Adrenal gland (tissue), 12 donors: ENCODE data around the gene ZBTB4. TPM values are rescaled to one million over a fixed set of nuclear protein-coding genes. Genes with fewer than 3 reads are reported as not detected.
A peak's percentile ranks its signal among the peaks of the same experiment; 100 is the strongest.

Source experiments
- DNase-seq, 7 donors: peaks; one replicate each; pipeline ENCODE4 v3.0.0-alpha.2; 2019 to 2020
- H3K27ac ChIP-seq, 5 donors: fragments of 200-600 bp; sonication (generic) in 4 of 5; 1 replicate in 3 of 5; 2 replicates in 2 of 5; pipeline versions ENCODE4 v1.5.1 to v1.8.0; 2016 to 2020; ENCODE audit warnings: mild to moderate bottlenecking in 1 of 5
- H3K27me3 ChIP-seq: fragments of 200-600 bp; 2 replicates; pipeline ENCODE4 v1.8.0; 2021
- H3K36me3 ChIP-seq, 2 donors: fragments of 200-600 bp; replicated peaks in 1 of 2; 1 replicate in 1 of 2; 2 replicates in 1 of 2; pipeline versions ENCODE4 v1.5.1 to v1.8.0; 2018 to 2022
- H3K4me1 ChIP-seq, 2 donors: fragments of 200-600 bp; replicated peaks in 1 of 2; 1 replicate in 1 of 2; 2 replicates in 1 of 2; pipeline versions ENCODE4 v1.5.1 to v1.8.0; 2018 to 2021
- H3K4me3 ChIP-seq, 4 donors: fragments of 200-600 bp; sonication (generic) in 3 of 4; one replicate each; pipeline ENCODE4 v1.5.1; 2016 to 2018
- H3K9me3 ChIP-seq, 3 donors: fragments of 200-600 bp; sonication (generic) in 1 of 3; replicated peaks in 1 of 3; 1 replicate in 2 of 3; 2 replicates in 1 of 3; pipeline versions ENCODE4 v1.5.1 to v1.8.0; 2016 to 2021
- CTCF ChIP-seq, 6 experiments: fragments of 450-650 bp in 4 of 6; fragments of 200-600 bp in 2 of 6; sonication (generic) in 1 of 6; IDR thresholded peaks; 1 replicate in 5 of 6; 2 replicates in 1 of 6; pipeline versions ENCODE4 v1.5.1 to v1.8.0; 2016 to 2021; ENCODE audit warnings: antibody characterized with exemption in 6 of 6, mild to moderate bottlenecking in 2 of 6, moderate library complexity in 1 of 6
- POLR2A ChIP-seq, 2 donors: fragments of 450-650 bp; IDR thresholded peaks; one replicate each; pipeline ENCODE4 v1.6.1; 2017; ENCODE audit warnings: antibody characterized with exemption in 2 of 2, mild to moderate bottlenecking in 2 of 2, moderate library complexity in 1 of 2
- WGBS, 4 donors: extraction: QIAGEN DNeasy Blood & Tissue Kit in 2 of 4; methylation state at CpG; one replicate each; pipeline versions ENCODE4 v1.1.5 to v1.1.7; 2013 to 2017; 5-methylcytosine and 5-hydroxymethylcytosine counted together
- intact Hi-C, 2 donors: fragments of 100-400 bp; cut with DNase I; formaldehyde crosslinking; loops; one replicate each; pipeline versions ENCODE4 v1.14.1 to v1.15.0; 2022 to 2023
- polyA plus RNA-seq, 3 donors: library from polyadenylated mRNA; stranded (reverse); fragments of 200-250 nt in 2 of 3; fragments of 350-450 nt in 1 of 3; fragmentation: Illumina TruSeq in 1 of 3; extraction: RNeasy Lipid Tissue Mini Kit (QIAGEN cat#74804) in 1 of 3; gene quantifications; one replicate each; pipeline ENCODE4 v1.2.3, GENCODE V29; 2013 to 2014
- total RNA-seq, 9 donors: library from RNA; depleted of rRNA in 4 of 9; stranded (reverse); fragments of >200 nt in 4 of 9; fragments of 120-200 nt in 1 of 9; fragmentation: NEBNext Ultra II Directional in 1 of 9; extraction: Animal tissue kit (Norgen Biotek cat#: 25700) in 1 of 9; gene quantifications; one replicate each; pipeline versions ENCODE4 v1.1.0 to v1.2.4, GENCODE V29; 2013 to 2023
- donor health status: healthy with polysubstance abuse.
- donor health status: Bipolar disorder and iron deficiency.
- donor health status: DM: yes; HTN: yes; CAD: no.
- donor health status: DM: no; HTN: no; CAD: no.
- donor health status: DM: no; HTN: no; CAD: no.
- donor health status: DM: yes; HTN: yes; CAD: no.

ZBTB4 gene
- total and polyA plus RNA-seq, 12 donors = 16.6 to 111 (median 66.5) TPM

- TF ChIP-seq POLR2A (IDR thresholded peaks at IDR 0.05) (no peak), CTCF (IDR thresholded peaks at IDR 0.05) (no peak)
- WGBS, 4 donors = 80 to 91% (median 84%) methylated on average over 10 to 11 of the region's 11 CpGs
These were observed 19.7 kb upstream of the ZBTB4 start for GRCh38 chr17:7499161-7499560.

GRCh38 chr17:7497636-7498035 is 18.2 kb upstream of the ZBTB4 start:
- Histone ChIP-seq H3K27ac (no peak overlapping the region), H3K36me3 (peaks cover 0 to 70% of the 10 kb centered on the region in 2 donors), H3K4me3 (no peak overlapping the region), H3K9me3 (no peaks in the 10 kb centered on the region), H3K27me3 (no peaks in the 10 kb centered on the region), H3K4me1 (peaks cover 0 to under 1% of the 10 kb centered on the region in 2 donors)
- 87 to 93% (median 92%) methylated on average over 14 of the region's 14 CpGs for WGBS, 4 donors
- DNase-seq = no peak
- TF ChIP-seq CTCF (IDR thresholded peaks at IDR 0.05) (no peak), POLR2A (IDR thresholded peaks at IDR 0.05) (no peak)
- intact Hi-C loops = no loop called here

More at GRCh38 chr17:7499161-7499560, 19.7 kb upstream of the ZBTB4 start:
- intact Hi-C loops = no loop called here
- Histone ChIP-seq H3K4me1 (no peaks in the 10 kb centered on the region), H3K4me3 (no peak overlapping the region), H3K36me3 (peaks cover 0 to 85% of the 10 kb centered on the region in 2 donors), H3K27me3 (no peaks in the 10 kb centered on the region), H3K27ac (no peak overlapping the region), H3K9me3 (no peaks in the 10 kb centered on the region)
- no peak for DNase-seq

- peak in 2 of 7 donors; percentile 31 to 41 for DNase-seq
- H3K4me1 ChIP-seq = peaks cover 0 to 4% of the 10 kb centered on the region in 2 donors
- H3K4me3 ChIP-seq = no peak overlapping the region
- H3K9me3 ChIP-seq = no peaks in the 10 kb centered on the region
- no peaks in the 10 kb centered on the region for H3K27me3 ChIP-seq
- peaks cover 0 to 66% of the 10 kb centered on the region in 2 donors for H3K36me3 ChIP-seq
- intact Hi-C loops = no loop called here
- TF ChIP-seq CTCF (IDR thresholded peaks at IDR 0.05) (no peak), POLR2A (IDR thresholded peaks at IDR 0.05) (no peak)
- WGBS, 4 donors = 73 to 89% (median 81%) methylated on average over 7 to 10 of the region's 10 CpGs
- H3K27ac ChIP-seq = no peak overlapping the region
These were observed 17.8 kb upstream of the ZBTB4 start for GRCh38 chr17:7497228-7497627.

- Histone ChIP-seq H3K27me3 (no peaks in the 10 kb centered on the region), H3K27ac (peak overlapping the region in 1 of 5 donors; percentile 0), H3K36me3 (peaks cover 0 to 60% of the 10 kb centered on the region in 2 donors), H3K4me1 (peaks cover 0 to 10% of the 10 kb centered on the region in 2 donors), H3K4me3 (no peak overlapping the region), H3K9me3 (no peaks in the 10 kb centered on the region)
- DNase-seq = no peak
- TF ChIP-seq CTCF (IDR thresholded peaks at IDR 0.05) = no peak
- no peak for TF ChIP-seq POLR2A (IDR thresholded peaks at IDR 0.05)
- intact Hi-C loops = no loop called here
- WGBS, 4 donors = 80 to 87% (median 86%) methylated on average over 18 to 20 of the region's 20 CpGs
These were observed 17.2 kb upstream of the ZBTB4 start for GRCh38 chr17:7496470-7497183.
